Measurements from ENCODE around the gene CAMK2B.

Gene CAMK2B

GRCh38 chr7:44307905-44308595 is 17.3 kb downstream of the CAMK2B start:
- DNase-seq: no peak

- DNase-seq: peak in 1 of 2 experiments; percentile 67
These were observed 18.0 kb downstream of the CAMK2B start for GRCh38 chr7:44307301-44307900.

GRCh38 chr7:44306606-44307005 is 18.8 kb downstream of the CAMK2B start:
- no peak for DNase-seq

- no peak for DNase-seq
These were observed 19.6 kb downstream of the CAMK2B start for GRCh38 chr7:44305564-44306507.

- no peak for DNase-seq
These were observed 30.9 kb downstream of the CAMK2B start for GRCh38 chr7:44294325-44295069.

GRCh38 chr7:44293561-44294324 is 31.7 kb downstream of the CAMK2B start:
- DNase-seq: no peak

GRCh38 chr7:44292876-44293560 is 32.4 kb downstream of the CAMK2B start:
- no peak for DNase-seq

GRCh38 chr7:44292420-44292817 is 33.0 kb downstream of the CAMK2B start:
- no peak for DNase-seq

DNA sequence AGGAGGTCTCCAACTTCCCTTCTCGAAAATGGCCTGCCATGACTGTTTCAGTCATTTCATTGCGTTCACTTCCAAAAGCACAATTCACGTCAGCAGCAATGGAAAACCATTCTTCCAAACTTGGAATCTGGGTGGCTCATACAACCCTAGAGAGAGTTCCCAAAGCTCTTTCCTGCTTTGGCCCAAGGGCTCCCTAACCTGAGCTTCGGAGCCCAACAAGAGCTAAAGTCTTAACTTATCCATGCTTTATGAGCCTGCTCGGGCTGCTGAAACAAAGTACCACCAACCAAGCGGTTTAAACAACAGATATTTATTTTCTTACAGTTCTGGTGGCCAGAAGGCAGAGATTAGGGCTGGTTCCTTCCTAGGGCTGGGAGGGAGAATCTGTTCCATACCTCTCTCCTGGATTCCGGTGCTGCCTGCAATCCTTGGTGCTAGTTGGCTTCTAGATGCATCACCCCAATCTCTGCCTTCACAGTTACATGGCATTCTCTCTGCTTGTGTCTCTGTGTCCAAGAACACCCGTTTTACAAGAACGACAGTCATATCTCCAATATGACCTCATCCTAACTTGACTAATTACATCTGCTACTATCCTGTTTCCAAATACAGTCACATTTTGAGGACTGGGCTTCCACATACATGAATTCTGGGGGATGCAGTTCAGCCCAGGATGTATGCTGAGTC is 33.5 kb downstream of the CAMK2B start:
- no peak for DNase-seq

GRCh38 chr7:44291066-44291732 is 34.2 kb downstream of the CAMK2B start:
- no peak for DNase-seq

- no peak for DNase-seq
These were observed 35.2 kb downstream of the CAMK2B start for GRCh38 chr7:44290252-44290620.

- DNase-seq: no peak
These were observed 35.8 kb downstream of the CAMK2B start for GRCh38 chr7:44289341-44290251.

GRCh38 chr7:44288811-44289340 is 36.5 kb downstream of the CAMK2B start:
- DNase-seq: no peak

GRCh38 chr7:44288381-44288685 is 37.1 kb downstream of the CAMK2B start:
- no peak for DNase-seq

- DNase-seq: no peak
These were observed 37.7 kb downstream of the CAMK2B start for GRCh38 chr7:44287488-44288380.

DNA sequence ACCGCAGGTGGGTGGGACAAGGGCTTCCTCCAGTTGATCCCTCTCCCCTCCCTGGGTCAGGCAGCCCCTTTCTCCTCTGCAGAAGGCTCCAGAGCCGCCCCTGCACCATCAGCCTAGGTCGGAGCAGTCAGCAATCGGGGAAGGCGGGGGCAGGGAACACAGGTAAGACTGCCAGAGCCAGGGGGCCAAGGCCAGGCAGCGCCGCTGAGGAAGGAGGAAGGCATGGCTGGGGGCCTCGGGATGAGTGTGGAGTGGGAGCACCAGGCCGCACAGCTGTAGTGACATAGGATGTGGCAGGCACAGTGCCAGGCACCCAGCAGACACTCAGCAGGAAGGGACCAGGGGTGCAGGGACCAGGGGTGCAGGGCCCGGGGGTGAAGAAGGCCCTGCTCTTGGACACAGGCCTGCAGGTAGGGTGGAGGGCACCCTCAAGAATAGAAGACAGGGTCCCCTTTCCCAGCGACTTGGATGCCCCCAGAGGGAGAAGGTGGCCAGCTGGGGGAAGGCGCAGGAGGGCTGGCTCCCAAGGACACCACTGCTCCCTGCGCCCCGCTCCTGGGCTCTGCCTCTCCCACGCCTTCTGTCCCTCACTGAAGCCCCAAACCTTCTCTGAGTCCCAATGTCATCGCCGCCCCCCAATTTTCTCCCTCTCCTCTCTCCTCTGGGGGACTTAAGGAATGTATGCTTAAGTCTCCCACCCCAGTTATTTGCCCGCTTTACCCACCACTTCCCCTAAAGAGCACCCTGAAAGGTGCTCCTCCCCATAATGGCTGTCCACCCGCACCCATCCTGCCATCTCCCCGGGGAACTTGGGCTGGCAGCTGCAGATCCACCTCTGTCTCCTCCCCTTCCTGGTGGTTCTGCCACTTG is 38.5 kb downstream of the CAMK2B start:
- no peak for DNase-seq

DNA sequence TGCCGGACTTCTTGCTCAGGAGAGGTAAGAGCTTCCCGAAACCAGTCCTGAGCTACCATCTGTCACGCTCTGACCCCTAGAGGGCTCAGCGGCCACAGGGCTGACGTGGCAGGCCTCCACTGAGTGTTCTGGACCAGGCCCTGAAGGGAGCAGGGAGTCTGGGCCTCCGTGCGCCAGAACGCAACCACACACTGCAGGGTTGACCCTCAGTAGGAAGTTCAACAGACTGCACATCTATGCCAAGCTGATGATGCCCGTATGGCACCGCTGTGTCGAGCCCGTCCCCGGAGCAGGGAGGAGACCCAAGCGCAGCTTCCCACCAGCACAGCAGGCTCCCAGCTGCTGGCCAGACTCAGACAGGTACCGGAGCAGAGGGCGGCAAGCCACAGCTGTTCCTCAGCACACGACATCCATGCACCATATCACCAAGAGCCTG is 39.2 kb downstream of the CAMK2B start:
- peak; percentile 27 to 47 for DNase-seq
